WTC11 (cell line): Measurements from ENCODE around the gene SENP3.

Experiments used
- CREM ChIP-seq: sonication (generic); formaldehyde crosslinking; IDR thresholded peaks from 2 replicates; pipeline ENCODE4 v1.8.1; 2022; ENCODE audit warnings: mild to moderate bottlenecking, missing genetic modification reagents, moderate library complexity
- CTCF ChIP-seq: fragments of 200-600 bp; IDR thresholded peaks from 2 replicates; pipeline ENCODE4 v1.8.0; 2022; ENCODE audit warnings: antibody characterized with exemption
- E2F5 ChIP-seq: sonication (generic); formaldehyde crosslinking; IDR thresholded peaks from 2 replicates; pipeline ENCODE4 v1.8.1; 2022; ENCODE audit warnings: mild to moderate bottlenecking, moderate library complexity, missing genetic modification reagents
- ELF4 ChIP-seq: sonication (generic); formaldehyde crosslinking; IDR thresholded peaks from 2 replicates; pipeline ENCODE4 v1.8.1; 2022; ENCODE audit warnings: low read depth, mild to moderate bottlenecking, moderate library complexity, missing genetic modification reagents
- JUN ChIP-seq: sonication (generic); formaldehyde crosslinking; IDR thresholded peaks from 2 replicates; pipeline ENCODE4 v1.8.0; 2023; ENCODE audit warnings: mild to moderate bottlenecking, missing genetic modification reagents
- NFYB ChIP-seq: sonication (generic); formaldehyde crosslinking; conservative IDR thresholded peaks from 2 replicates; pipeline ENCODE4 v1.8.0; 2022; ENCODE audit warnings: low read depth, missing genetic modification reagents
- NR2C2 ChIP-seq: sonication (generic); formaldehyde crosslinking; IDR thresholded peaks from 2 replicates; pipeline ENCODE4 v1.8.0; 2022; ENCODE audit warnings: mild to moderate bottlenecking, missing genetic modification reagents
- TEAD4 ChIP-seq: sonication (generic); formaldehyde crosslinking; IDR thresholded peaks from 2 replicates; pipeline ENCODE4 v1.8.0; 2022; ENCODE audit warnings: mild to moderate bottlenecking, missing genetic modification reagents
- USF1 ChIP-seq: sonication (generic); formaldehyde crosslinking; IDR thresholded peaks from 2 replicates; pipeline ENCODE4 v1.8.0; 2022; ENCODE audit warnings: mild to moderate bottlenecking, missing genetic modification reagents
- ZNF121 ChIP-seq: sonication (generic); formaldehyde crosslinking; IDR thresholded peaks from 2 replicates; pipeline ENCODE4 v1.8.0; 2023; ENCODE audit warnings: missing genetic modification reagents
- TF ChIP-seq, protein P1 (sequence below): sonication (generic); formaldehyde crosslinking; IDR thresholded peaks from 2 replicates; pipeline ENCODE4 v1.8.1; 2022; ENCODE audit warnings: missing genetic modification reagents, borderline replicate concordance
- TF ChIP-seq, protein P2 (sequence below): sonication (generic); formaldehyde crosslinking; IDR thresholded peaks from 2 replicates; pipeline ENCODE4 v1.8.0; 2022; ENCODE audit warnings: mild to moderate bottlenecking, missing genetic modification reagents
- TF ChIP-seq, protein P3 (sequence below): sonication (generic); formaldehyde crosslinking; IDR thresholded peaks from 2 replicates; pipeline ENCODE4 v1.8.0; 2023; ENCODE audit warnings: mild to moderate bottlenecking, missing genetic modification reagents

DNA sequence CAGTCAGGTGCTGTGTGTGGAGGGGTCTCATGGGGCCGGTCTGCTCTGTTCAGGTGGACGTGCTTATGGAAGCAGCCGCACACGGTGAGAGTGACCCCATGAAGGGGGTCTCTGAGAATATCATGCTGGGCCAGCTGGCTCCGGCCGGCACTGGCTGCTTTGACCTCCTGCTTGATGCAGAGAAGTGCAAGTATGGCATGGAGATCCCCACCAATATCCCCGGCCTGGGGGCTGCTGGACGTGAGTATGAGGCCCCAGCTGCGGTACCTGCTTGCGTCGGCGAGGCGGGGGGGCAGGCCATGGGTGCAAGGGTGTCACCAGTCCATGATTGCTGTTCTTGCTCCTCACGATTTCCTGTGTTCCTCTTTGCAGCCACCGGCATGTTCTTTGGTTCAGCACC lies 49.6 kb upstream of the SENP3 start:
- TF ChIP-seq TEAD4 (CRISPR knock-in tag): no peak
- no peak for TF ChIP-seq CTCF
- TF ChIP-seq E2F5: no peak
- no peak for TF ChIP-seq CREM (CRISPR knock-in tag)
- TF ChIP-seq, protein P1, sequence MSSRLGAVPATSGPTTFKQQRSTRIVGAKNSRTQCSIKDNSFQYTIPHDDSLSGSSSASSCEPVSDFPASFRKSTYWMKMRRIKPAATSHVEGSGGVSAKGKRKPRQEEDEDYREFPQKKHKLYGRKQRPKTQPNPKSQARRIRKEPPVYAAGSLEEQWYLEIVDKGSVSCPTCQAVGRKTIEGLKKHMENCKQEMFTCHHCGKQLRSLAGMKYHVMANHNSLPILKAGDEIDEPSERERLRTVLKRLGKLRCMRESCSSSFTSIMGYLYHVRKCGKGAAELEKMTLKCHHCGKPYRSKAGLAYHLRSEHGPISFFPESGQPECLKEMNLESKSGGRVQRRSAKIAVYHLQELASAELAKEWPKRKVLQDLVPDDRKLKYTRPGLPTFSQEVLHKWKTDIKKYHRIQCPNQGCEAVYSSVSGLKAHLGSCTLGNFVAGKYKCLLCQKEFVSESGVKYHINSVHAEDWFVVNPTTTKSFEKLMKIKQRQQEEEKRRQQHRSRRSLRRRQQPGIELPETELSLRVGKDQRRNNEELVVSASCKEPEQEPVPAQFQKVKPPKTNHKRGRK (CRISPR knock-in tag): no peak
- TF ChIP-seq, protein P2, sequence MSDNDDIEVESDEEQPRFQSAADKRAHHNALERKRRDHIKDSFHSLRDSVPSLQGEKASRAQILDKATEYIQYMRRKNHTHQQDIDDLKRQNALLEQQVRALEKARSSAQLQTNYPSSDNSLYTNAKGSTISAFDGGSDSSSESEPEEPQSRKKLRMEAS: no peak
- no peak for TF ChIP-seq ZNF121 (CRISPR knock-in tag)
- no peak for TF ChIP-seq NR2C2
- TF ChIP-seq, protein P3, sequence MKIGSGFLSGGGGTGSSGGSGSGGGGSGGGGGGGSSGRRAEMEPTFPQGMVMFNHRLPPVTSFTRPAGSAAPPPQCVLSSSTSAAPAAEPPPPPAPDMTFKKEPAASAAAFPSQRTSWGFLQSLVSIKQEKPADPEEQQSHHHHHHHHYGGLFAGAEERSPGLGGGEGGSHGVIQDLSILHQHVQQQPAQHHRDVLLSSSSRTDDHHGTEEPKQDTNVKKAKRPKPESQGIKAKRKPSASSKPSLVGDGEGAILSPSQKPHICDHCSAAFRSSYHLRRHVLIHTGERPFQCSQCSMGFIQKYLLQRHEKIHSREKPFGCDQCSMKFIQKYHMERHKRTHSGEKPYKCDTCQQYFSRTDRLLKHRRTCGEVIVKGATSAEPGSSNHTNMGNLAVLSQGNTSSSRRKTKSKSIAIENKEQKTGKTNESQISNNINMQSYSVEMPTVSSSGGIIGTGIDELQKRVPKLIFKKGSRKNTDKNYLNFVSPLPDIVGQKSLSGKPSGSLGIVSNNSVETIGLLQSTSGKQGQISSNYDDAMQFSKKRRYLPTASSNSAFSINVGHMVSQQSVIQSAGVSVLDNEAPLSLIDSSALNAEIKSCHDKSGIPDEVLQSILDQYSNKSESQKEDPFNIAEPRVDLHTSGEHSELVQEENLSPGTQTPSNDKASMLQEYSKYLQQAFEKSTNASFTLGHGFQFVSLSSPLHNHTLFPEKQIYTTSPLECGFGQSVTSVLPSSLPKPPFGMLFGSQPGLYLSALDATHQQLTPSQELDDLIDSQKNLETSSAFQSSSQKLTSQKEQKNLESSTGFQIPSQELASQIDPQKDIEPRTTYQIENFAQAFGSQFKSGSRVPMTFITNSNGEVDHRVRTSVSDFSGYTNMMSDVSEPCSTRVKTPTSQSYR (CRISPR knock-in tag): no peak
- no peak for TF ChIP-seq NFYB
- no peak for TF ChIP-seq USF1 (CRISPR knock-in tag)
- no peak for TF ChIP-seq ELF4 (CRISPR knock-in tag)
- TF ChIP-seq JUN (CRISPR knock-in tag): no peak
